Keratinocyte (primary cell): Measurements from ENCODE around the gene ETV3. TPM values are rescaled to one million over a fixed set of nuclear protein-coding genes. Genes with fewer than 3 reads are reported as not detected.

Source experiments
- DNase-seq: peaks from one replicate; pipeline ENCODE4 v3.0.0-alpha.2; 2011; ENCODE audit warnings: low read depth, missing footprints, low spot score
- FAIRE-seq: peaks from 2 replicates; lab custom pipeline; 2011; peaks lifted over from hg19 to GRCh38; lab: Jason Lieb, UNC
- H2AFZ ChIP-seq: 2 replicates; pipeline ENCODE4 v1.6.0; 2012; ENCODE audit warnings: low read length, control low read depth, inconsistent platforms; ENCODE audit not compliant: control insufficient read depth
- H3K27ac ChIP-seq: 2 replicates; pipeline ENCODE4 v1.5.1; 2011; ENCODE audit warnings: low read length; ENCODE audit not compliant: control insufficient read depth, insufficient read depth
- H3K27me3 ChIP-seq: 3 replicates; pipeline ENCODE4 v1.6.0; 2011; ENCODE audit warnings: low read length; ENCODE audit not compliant: control insufficient read depth, insufficient read depth; ENCODE audit errors: extremely low read depth
- H3K36me3 ChIP-seq, 2 experiments: 2 replicates in 1 of 2; 3 replicates in 1 of 2; pipeline ENCODE4 v1.5.1; 2011; ENCODE audit warnings: low read length in 2 of 2, mild to moderate bottlenecking in 1 of 2; ENCODE audit not compliant: control insufficient read depth in 2 of 2, insufficient read depth in 2 of 2; ENCODE audit errors: extremely low read depth in 1 of 2
- H3K4me1 ChIP-seq: 3 replicates; pipeline ENCODE4 v1.5.1; 2011; ENCODE audit warnings: low read length; ENCODE audit not compliant: control insufficient read depth, insufficient read depth; ENCODE audit errors: extremely low read depth
- H3K4me2 ChIP-seq: 3 replicates; pipeline ENCODE4 v1.6.0; 2011; ENCODE audit warnings: low read depth, low read length; ENCODE audit not compliant: control insufficient read depth, insufficient read depth; ENCODE audit errors: extremely low read depth
- H3K4me3 ChIP-seq, 3 experiments: fragments of 200-600 bp in 1 of 3; sonication (generic) in 1 of 3; 2 replicates in 2 of 3; 3 replicates in 1 of 3; pipeline ENCODE4 v1.5.1; 2011 to 2016; ENCODE audit warnings: low read length in 3 of 3, mild to moderate bottlenecking in 3 of 3, control low read depth in 2 of 3, inconsistent platforms in 1 of 3, low read depth in 1 of 3, mixed read lengths in 1 of 3, mixed run types in 1 of 3, moderate library complexity in 1 of 3; ENCODE audit not compliant: control insufficient read depth in 2 of 3, insufficient read depth in 2 of 3; ENCODE audit errors: extremely low read depth in 1 of 3
- H3K79me2 ChIP-seq: 2 replicates; pipeline ENCODE4 v1.6.0; 2012; ENCODE audit warnings: low read length; ENCODE audit not compliant: control insufficient read depth, insufficient read depth
- H3K9ac ChIP-seq: 3 replicates; pipeline ENCODE4 v1.6.0; 2011; ENCODE audit warnings: low read length; ENCODE audit not compliant: control insufficient read depth, insufficient read depth; ENCODE audit errors: extremely low read depth
- H3K9me1 ChIP-seq: 3 replicates; pipeline ENCODE4 v1.6.0; 2011; ENCODE audit warnings: low read length; ENCODE audit not compliant: control insufficient read depth, insufficient read depth; ENCODE audit errors: extremely low read depth
- H3K9me3 ChIP-seq: 2 replicates; pipeline ENCODE4 v1.5.1; 2012; ENCODE audit warnings: low read depth, low read length; ENCODE audit not compliant: control insufficient read depth
- H4K20me1 ChIP-seq: 3 replicates; pipeline ENCODE4 v1.6.0; 2011; ENCODE audit warnings: low read length; ENCODE audit not compliant: control insufficient read depth, insufficient read depth; ENCODE audit errors: extremely low read depth
- EZH2 ChIP-seq: IDR thresholded peaks from one replicate; pipeline ENCODE4 v1.6.1; 2012; ENCODE audit warnings: inconsistent platforms, mild to moderate bottlenecking, low read length, moderate library complexity
- dilution Hi-C: fragments of 300-500 bp; cut with MboI; formaldehyde crosslinking; loops from one replicate; pipeline ENCODE4 v1.7.0; 2020; ENCODE audit warnings: low sequenced_read_pairs; ENCODE audit not compliant: extremely low pct_ligation_motif_present
- polyA plus RNA-seq, 5 experiments: library from polyadenylated mRNA; depleted of rRNA in 3 of 5; stranded (reverse) in 3 of 5; stranded (forward) in 1 of 5; unstranded in 1 of 5; fragments of >200 nt; gene quantifications; 1 replicate in 1 of 5; 2 replicates in 3 of 5; 3 replicates in 1 of 5; pipeline versions ENCODE4 v1.2.1 to v1.2.3, GENCODE V29; 2011 to 2012; ENCODE audit warnings: missing spikeins in 2 of 5, low read depth in 1 of 5, low replicate concordance in 1 of 5
- TF ChIP-seq, protein P1 (sequence below), 3 experiments: IDR thresholded peaks in 1 of 3; conservative IDR thresholded peaks in 1 of 3; optimal IDR thresholded peaks in 1 of 3; 2 replicates in 2 of 3; 3 replicates in 1 of 3; pipeline versions ENCODE3 to v1.5.1; 2011; ENCODE audit warnings: low read length in 3 of 3, mild to moderate bottlenecking in 3 of 3, moderate library complexity in 2 of 3, control low read depth in 1 of 3, inconsistent platforms in 1 of 3; ENCODE audit not compliant: insufficient read depth in 2 of 3; ENCODE audit errors: extremely low read depth in 1 of 3

The ETV3 gene
- polyA plus RNA-seq, 1 donor (not counting 4 experiments of a cell fraction or from before 2014, with no cell fraction given), result 22.3 TPM

DNA sequence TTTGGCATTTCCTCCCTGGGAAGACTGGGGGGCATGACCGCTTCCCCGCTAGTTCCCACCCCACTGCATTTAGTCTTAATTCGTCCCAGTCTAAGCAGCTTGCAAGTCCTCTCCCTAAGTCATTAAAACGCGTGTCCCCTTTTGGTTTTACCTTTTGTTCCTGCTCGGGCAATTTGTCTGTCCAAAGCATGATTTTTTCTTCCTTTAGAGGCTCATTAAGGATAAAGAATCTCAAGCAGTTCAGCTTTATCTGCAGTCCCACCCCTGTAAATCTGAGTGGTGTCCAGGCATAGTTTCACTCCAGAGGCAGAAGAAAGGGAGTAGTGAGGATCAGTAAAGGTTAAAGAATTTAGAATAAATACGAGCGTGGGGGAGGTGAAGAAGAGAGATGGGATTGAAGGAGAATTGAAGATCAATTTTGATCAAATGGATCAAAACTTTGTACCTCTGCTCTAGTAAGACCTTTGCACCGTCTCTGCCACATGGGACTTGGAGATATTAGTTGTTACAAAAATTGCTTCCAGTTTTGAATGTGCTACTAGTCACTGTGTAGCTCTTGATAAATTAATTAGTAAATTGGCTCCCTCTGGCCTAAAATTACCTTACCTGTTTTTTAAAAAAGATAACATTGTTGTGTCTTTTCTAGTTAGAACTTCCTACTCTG is 989 bp upstream of the ETV3 start:
- DNase-seq (no peak), FAIRE-seq (no peak)
- Histone ChIP-seq H4K20me1 (no peaks in the 10 kb centered on the region), H3K9me1 (no peaks in the 10 kb centered on the region), H3K27me3 (no peaks in the 10 kb centered on the region), H3K4me1 (peaks cover 42% of the 10 kb centered on the region), H3K9me3 (no peaks in the 10 kb centered on the region), H3K4me2 (peak overlapping the region; percentile 91), H3K79me2 (peaks cover 34% of the 10 kb centered on the region), H3K36me3 (peaks cover 5 to 6% of the 10 kb centered on the region in 2 experiments), H3K4me3 (peak overlapping the region; percentile 79 to 96 (median 86)), H3K27ac (peak overlapping the region; percentile 84), H3K9ac (peak overlapping the region; percentile 92), H2AFZ (peak overlapping the region; percentile 29)
- TF ChIP-seq, protein P1, sequence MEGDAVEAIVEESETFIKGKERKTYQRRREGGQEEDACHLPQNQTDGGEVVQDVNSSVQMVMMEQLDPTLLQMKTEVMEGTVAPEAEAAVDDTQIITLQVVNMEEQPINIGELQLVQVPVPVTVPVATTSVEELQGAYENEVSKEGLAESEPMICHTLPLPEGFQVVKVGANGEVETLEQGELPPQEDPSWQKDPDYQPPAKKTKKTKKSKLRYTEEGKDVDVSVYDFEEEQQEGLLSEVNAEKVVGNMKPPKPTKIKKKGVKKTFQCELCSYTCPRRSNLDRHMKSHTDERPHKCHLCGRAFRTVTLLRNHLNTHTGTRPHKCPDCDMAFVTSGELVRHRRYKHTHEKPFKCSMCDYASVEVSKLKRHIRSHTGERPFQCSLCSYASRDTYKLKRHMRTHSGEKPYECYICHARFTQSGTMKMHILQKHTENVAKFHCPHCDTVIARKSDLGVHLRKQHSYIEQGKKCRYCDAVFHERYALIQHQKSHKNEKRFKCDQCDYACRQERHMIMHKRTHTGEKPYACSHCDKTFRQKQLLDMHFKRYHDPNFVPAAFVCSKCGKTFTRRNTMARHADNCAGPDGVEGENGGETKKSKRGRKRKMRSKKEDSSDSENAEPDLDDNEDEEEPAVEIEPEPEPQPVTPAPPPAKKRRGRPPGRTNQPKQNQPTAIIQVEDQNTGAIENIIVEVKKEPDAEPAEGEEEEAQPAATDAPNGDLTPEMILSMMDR (optimal IDR thresholded peaks at IDR 0.05 in 1 of 3, IDR thresholded peaks at IDR 0.05 in 1 of 3, conservative IDR thresholded peaks at IDR 0.05 in 1 of 3; ENCODE audit: extremely low read depth in 1 of 3, insufficient read depth in 2 of 3, low read length in 3 of 3), result no peak
- no peak for TF ChIP-seq EZH2
- dilution Hi-C loops, result no loop called here

DNA sequence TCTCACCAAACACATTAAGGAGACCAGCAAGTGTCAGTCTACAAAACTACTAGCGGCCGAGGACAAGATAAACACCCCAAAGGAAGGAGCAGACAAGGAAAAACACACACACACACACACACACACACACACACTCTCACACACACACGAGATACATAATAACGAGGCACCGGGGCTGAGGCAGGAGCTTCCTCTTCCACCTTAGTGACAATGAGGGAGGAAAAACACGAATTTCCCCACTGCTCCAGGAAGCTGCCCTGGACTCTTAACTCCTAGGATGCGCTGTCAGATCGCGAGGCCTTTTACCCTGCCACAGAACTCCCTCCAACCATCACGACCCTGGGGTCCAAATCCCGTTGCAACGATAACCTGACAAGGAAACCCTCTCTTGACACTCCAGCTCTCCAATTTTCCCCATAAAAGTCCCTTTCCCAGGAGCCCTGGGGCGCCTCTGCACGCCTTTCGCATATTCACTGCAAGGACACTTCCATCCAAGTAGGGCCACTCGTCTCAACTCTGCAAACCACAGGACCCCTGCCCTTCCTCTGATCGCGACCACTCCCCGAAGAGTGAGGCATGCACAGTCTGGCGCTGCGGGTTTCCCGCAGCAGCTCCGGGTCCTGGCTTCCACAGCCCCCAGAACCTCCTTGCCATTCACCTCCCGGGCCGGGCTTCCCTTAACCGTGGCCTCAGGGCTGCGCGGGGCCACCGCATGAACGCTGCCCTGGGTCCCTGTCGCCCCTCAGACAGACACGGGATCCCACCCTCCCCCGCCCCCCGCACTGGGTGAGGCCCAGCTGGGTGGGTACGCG is 581 bp downstream of the ETV3 start:
- Histone ChIP-seq H3K4me3 (peak overlapping the region; percentile 79 to 96 (median 86)), H3K9me3 (no peaks in the 10 kb centered on the region), H2AFZ (no peak overlapping the region), H3K27me3 (no peaks in the 10 kb centered on the region), H3K4me1 (peaks cover 47% of the 10 kb centered on the region), H3K79me2 (peaks cover 42% of the 10 kb centered on the region), H4K20me1 (no peaks in the 10 kb centered on the region), H3K9me1 (no peaks in the 10 kb centered on the region), H3K9ac (peak overlapping the region; percentile 92), H3K4me2 (peak overlapping the region; percentile 92), H3K36me3 (peaks cover 6 to 9% of the 10 kb centered on the region in 2 experiments), H3K27ac (peak overlapping the region; percentile 84)
- TF ChIP-seq EZH2, result no peak
- TF ChIP-seq, protein P1 (optimal IDR thresholded peaks at IDR 0.05 in 1 of 3, IDR thresholded peaks at IDR 0.05 in 1 of 3, conservative IDR thresholded peaks at IDR 0.05 in 1 of 3; ENCODE audit: extremely low read depth in 1 of 3, insufficient read depth in 2 of 3, low read length in 3 of 3), result no peak
- dilution Hi-C loops, result no loop called here
- DNase-seq (no peak), FAIRE-seq (no peak)
